NB4 (cell line): ENCODE results near the gene SCIN.

Experiments used
- CTCF ChIP-seq: IDR thresholded peaks from one replicate; pipeline ENCODE4 v1.5.1; 2012; ENCODE audit warnings: low read depth, low read length
- MAX ChIP-seq: IDR thresholded peaks from 2 replicates; pipeline ENCODE4 v1.6.1; 2011; ENCODE audit warnings: low read depth, low read length
- POLR2A ChIP-seq: IDR thresholded peaks from 2 replicates; pipeline ENCODE4 v1.6.1; 2011; ENCODE audit warnings: mild to moderate bottlenecking; ENCODE audit not compliant: insufficient read length; ENCODE audit errors: extremely low read depth

GRCh38 chr7:12570534-12571461 lies at the start of gene SCIN:
- TF ChIP-seq CTCF, result no peak
- TF ChIP-seq POLR2A, result no peak
- TF ChIP-seq MAX, result no peak
